HG03565 (cell line): ENCODE measurements around the gene SH3BP1.

Experiments used
- ATAC-seq: cut with Tn5 transposase; IDR thresholded peaks from one replicate; pipeline ENCODE4 v1.9.1; 2021; ENCODE audit warnings: mild to moderate bottlenecking, moderate library complexity; ENCODE audit not compliant: unreplicated experiment

SH3BP1 gene

DNA sequence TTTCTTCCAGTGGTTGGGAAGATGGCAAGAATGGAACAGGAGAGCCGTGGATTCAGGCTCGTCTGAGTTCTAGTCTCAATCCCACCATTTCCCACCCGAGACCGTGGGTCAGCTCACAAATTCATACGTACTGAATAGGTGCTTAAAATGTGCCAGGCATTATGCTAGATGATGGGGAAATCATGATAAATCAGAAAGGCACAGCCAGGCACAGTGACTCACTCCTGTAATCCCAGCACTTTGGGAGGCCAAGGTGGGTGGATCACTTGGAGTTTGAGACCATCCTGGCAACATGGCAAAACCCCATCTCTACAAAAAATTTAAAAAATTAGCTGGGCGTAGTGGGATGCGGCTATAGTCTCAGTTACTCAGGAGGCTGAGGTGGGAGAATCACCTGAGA lies 64.4 kb downstream of the SH3BP1 start:
- ATAC-seq: no peak

DNA sequence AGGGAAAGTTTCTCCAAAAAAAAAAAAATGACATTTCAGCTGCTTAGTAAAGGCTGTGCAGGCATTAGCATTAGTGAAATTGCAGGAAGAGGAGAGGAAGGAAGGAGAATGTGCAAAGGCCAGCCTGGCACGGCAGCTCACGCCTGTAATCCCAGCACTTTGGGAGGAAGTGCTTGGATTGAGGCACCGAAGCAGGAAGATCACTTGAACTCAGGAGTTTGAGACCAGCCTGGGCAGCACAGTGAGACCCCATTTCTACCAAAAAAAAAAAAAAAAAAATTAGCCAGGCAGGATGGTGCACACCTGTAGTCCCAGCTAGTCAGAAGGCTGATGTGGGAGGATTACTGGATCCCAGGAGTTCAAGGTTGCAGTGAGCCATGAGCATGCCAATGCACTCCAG lies 65.2 kb downstream of the SH3BP1 start:
- ATAC-seq: no peak

DNA sequence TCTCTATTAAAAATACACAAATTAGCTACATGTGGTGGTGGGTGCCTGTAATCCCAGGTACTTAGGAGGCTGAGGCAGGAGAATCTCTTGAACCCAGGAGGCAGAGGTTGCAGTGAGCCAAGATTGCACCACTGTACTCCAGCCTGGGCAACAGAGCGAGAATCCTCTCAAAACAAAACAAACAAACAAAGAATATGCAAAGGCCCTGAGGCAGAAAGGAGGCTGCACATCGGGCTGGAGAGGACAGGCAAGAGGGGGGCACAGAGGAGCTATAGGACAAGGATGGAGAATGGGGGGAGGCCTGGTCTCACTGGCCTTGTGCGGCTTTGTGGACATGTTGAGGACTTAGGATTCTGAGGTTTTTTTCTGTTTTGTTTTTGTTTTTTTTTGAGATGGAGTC lies 65.7 kb downstream of the SH3BP1 start:
- ATAC-seq: no peak
